Esophagus squamous epithelium (tissue), 4 donors: ENCODE results near the gene CFL1.

Source experiments
- POLR2A ChIP-seq, 4 donors: fragments of 450-650 bp; IDR thresholded peaks; one replicate each; pipeline ENCODE4 v1.6.1; 2017; ENCODE audit warnings: antibody characterized with exemption in 4 of 4, mild to moderate bottlenecking in 4 of 4, moderate library complexity in 3 of 4
- TF ChIP-seq, protein P1 (sequence below), 6 experiments: fragments of 450-650 bp in 4 of 6; fragments of 200-600 bp in 2 of 6; sonication (generic) in 2 of 6; IDR thresholded peaks; one replicate each; pipeline ENCODE4 v1.5.1; 2016 to 2019; ENCODE audit warnings: antibody characterized with exemption in 6 of 6, mild to moderate bottlenecking in 4 of 6, moderate library complexity in 4 of 6

DNA sequence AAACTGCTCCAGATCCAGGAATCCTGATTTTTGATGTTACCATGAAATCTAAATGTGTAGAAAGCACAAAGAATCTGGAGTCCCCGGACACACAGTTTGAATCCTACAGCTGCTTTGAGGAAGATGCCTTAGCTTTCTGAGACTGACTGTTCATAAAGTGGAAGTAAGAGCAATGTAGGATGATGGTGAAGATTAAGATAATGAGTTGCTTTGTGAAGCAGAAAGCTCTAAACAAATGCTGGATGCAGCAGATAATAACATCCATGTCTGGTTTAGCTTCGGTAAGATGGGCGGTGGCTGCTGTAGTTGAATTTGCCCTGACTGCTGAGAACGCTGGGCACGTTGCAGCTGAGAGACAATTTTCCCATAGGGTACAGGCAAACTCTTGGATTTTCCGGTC is 51.0 kb downstream of the CFL1 start:
- TF ChIP-seq, protein P1, sequence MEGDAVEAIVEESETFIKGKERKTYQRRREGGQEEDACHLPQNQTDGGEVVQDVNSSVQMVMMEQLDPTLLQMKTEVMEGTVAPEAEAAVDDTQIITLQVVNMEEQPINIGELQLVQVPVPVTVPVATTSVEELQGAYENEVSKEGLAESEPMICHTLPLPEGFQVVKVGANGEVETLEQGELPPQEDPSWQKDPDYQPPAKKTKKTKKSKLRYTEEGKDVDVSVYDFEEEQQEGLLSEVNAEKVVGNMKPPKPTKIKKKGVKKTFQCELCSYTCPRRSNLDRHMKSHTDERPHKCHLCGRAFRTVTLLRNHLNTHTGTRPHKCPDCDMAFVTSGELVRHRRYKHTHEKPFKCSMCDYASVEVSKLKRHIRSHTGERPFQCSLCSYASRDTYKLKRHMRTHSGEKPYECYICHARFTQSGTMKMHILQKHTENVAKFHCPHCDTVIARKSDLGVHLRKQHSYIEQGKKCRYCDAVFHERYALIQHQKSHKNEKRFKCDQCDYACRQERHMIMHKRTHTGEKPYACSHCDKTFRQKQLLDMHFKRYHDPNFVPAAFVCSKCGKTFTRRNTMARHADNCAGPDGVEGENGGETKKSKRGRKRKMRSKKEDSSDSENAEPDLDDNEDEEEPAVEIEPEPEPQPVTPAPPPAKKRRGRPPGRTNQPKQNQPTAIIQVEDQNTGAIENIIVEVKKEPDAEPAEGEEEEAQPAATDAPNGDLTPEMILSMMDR (IDR thresholded peaks at IDR 0.05) = no peak
- no peak for TF ChIP-seq POLR2A (IDR thresholded peaks at IDR 0.05)
